ENCODE results near the gene ATP6V1G1. TPM values are rescaled to one million over a fixed set of nuclear protein-coding genes. Genes with fewer than 3 reads are reported as not detected.
"Not testable (repeated sequence)": the region's sequence is repeated elsewhere in the genome, so short reads cannot be mapped to it uniquely, and the experiment has no call there.

Gene ATP6V1G1
- total and polyA plus RNA-seq, 2 experiments from 2014 or later: 127 to 222 TPM

- no peak overlapping the region for H3K9ac ChIP-seq
- DNase-seq: no peak
- 62 to 76% methylated on average over 3 of the region's 3 CpGs for WGBS, 2 experiments (ENCODE audit: low coverage in 1 of 2, low lambda C conversion rate in 2 of 2, missing lambda C conversion rate in 2 of 2)
- no peaks in the 10 kb centered on the region for H3K79me2 ChIP-seq (ENCODE audit: insufficient read depth)
- H2AFZ ChIP-seq: no peak overlapping the region
- TF ChIP-seq EZH2phosphoT487 (IDR thresholded peaks at IDR 0.05; ENCODE audit: insufficient read depth, low read depth) (no peak), EZH2 (IDR thresholded peaks at IDR 0.05; ENCODE audit: insufficient read depth, poor library complexity, severe bottlenecking) (no peak)
- in situ Hi-C loops (cut with MboI): no loop called here
- H3K4me3 ChIP-seq: no peak overlapping the region
- H4K20me1 ChIP-seq (ENCODE audit: insufficient read depth): no peaks in the 10 kb centered on the region
- H3K4me1 ChIP-seq (ENCODE audit: insufficient read depth): no peaks in the 10 kb centered on the region
- no peak overlapping the region for H3K27ac ChIP-seq
- H3K9me2 ChIP-seq (ENCODE audit: insufficient read depth): no peaks in the 10 kb centered on the region
- no peaks in the 10 kb centered on the region for H3K27me3 ChIP-seq (replicated peaks; ENCODE audit: insufficient read depth)
- H3K36me3 ChIP-seq (ENCODE audit: low read depth): no peaks in the 10 kb centered on the region
- no peak overlapping the region for H3K4me2 ChIP-seq (ENCODE audit: unreplicated experiment)
- H3K9me3 ChIP-seq (ENCODE audit: low read depth): no peaks in the 10 kb centered on the region
- no peaks in the 10 kb centered on the region for H3F3A ChIP-seq (ENCODE audit: insufficient read depth)
Measured at GRCh38 chr9:114571391-114571790, 16.2 kb upstream of the ATP6V1G1 start.

- Histone ChIP-seq H3K27me3 (replicated peaks; ENCODE audit: insufficient read depth) (no peaks in the 10 kb centered on the region), H3K9me2 (ENCODE audit: insufficient read depth) (no peaks in the 10 kb centered on the region), H3K27ac (no peak overlapping the region), H3K36me3 (ENCODE audit: low read depth) (no peaks in the 10 kb centered on the region), H3K4me3 (no peak overlapping the region), H2AFZ (no peak overlapping the region), H3K4me1 (ENCODE audit: insufficient read depth) (no peaks in the 10 kb centered on the region), H3K4me2 (ENCODE audit: unreplicated experiment) (no peak overlapping the region), H3K9ac (no peak overlapping the region), H4K20me1 (ENCODE audit: insufficient read depth) (no peaks in the 10 kb centered on the region), H3K79me2 (ENCODE audit: insufficient read depth) (no peaks in the 10 kb centered on the region), H3F3A (ENCODE audit: insufficient read depth) (no peaks in the 10 kb centered on the region), H3K9me3 (ENCODE audit: low read depth) (no peaks in the 10 kb centered on the region)
- TF ChIP-seq EZH2 (IDR thresholded peaks at IDR 0.05; ENCODE audit: insufficient read depth, poor library complexity, severe bottlenecking) (no peak), EZH2phosphoT487 (IDR thresholded peaks at IDR 0.05; ENCODE audit: insufficient read depth, low read depth) (no peak)
- 65 to 69% methylated on average over 6 of the region's 6 CpGs for WGBS, 2 experiments (ENCODE audit: low coverage in 1 of 2, low lambda C conversion rate in 2 of 2, missing lambda C conversion rate in 2 of 2)
- in situ Hi-C loops (cut with MboI): no loop called here
- DNase-seq: no peak
Measured at GRCh38 chr9:114572199-114572598, 15.4 kb upstream of the ATP6V1G1 start.

GRCh38 chr9:114574438-114574837, 13.1 kb upstream of the ATP6V1G1 start:
- Histone ChIP-seq H3K4me3 (no peak overlapping the region), H3K36me3 (ENCODE audit: low read depth) (no peaks in the 10 kb centered on the region), H3K27ac (no peak overlapping the region), H3K27me3 (replicated peaks; ENCODE audit: insufficient read depth) (no peaks in the 10 kb centered on the region), H3K79me2 (ENCODE audit: insufficient read depth) (no peaks in the 10 kb centered on the region), H3K4me2 (ENCODE audit: unreplicated experiment) (no peak overlapping the region), H3K9me2 (ENCODE audit: insufficient read depth) (no peaks in the 10 kb centered on the region), H3F3A (ENCODE audit: insufficient read depth) (no peaks in the 10 kb centered on the region), H3K9me3 (ENCODE audit: low read depth) (no peaks in the 10 kb centered on the region), H4K20me1 (ENCODE audit: insufficient read depth) (no peaks in the 10 kb centered on the region), H3K9ac (no peak overlapping the region), H3K4me1 (ENCODE audit: insufficient read depth) (no peaks in the 10 kb centered on the region), H2AFZ (no peak overlapping the region)
- in situ Hi-C loops (cut with MboI): no loop called here
- whole genome bisulfite sequencing, 2 experiments (ENCODE audit: low coverage in 1 of 2, low lambda C conversion rate in 2 of 2, missing lambda C conversion rate in 2 of 2): 10 to 20% methylated on average over 1 of the region's 1 CpG
- no peak for TF ChIP-seq EZH2phosphoT487 (IDR thresholded peaks at IDR 0.05; ENCODE audit: insufficient read depth, low read depth)
- no peak for TF ChIP-seq EZH2 (IDR thresholded peaks at IDR 0.05; ENCODE audit: insufficient read depth, poor library complexity, severe bottlenecking)
- no peak for DNase-seq

- H3K4me2 ChIP-seq (ENCODE audit: unreplicated experiment); H3K79me2 ChIP-seq (ENCODE audit: insufficient read depth); H4K20me1 ChIP-seq (ENCODE audit: insufficient read depth); H3F3A ChIP-seq (ENCODE audit: insufficient read depth); H3K27ac ChIP-seq; in situ Hi-C loops (cut with MboI); H3K4me3 ChIP-seq; H3K9ac ChIP-seq; H3K9me2 ChIP-seq (ENCODE audit: insufficient read depth); H2AFZ ChIP-seq; H3K9me3 ChIP-seq (ENCODE audit: low read depth); H3K36me3 ChIP-seq (ENCODE audit: low read depth); H3K4me1 ChIP-seq (ENCODE audit: insufficient read depth); H3K27me3 ChIP-seq (replicated peaks; ENCODE audit: insufficient read depth): not testable (repeated sequence)
- DNase-seq: peak; percentile 23
- 31 to 45% methylated on average over 5 of the region's 5 CpGs for WGBS, 2 experiments (ENCODE audit: low coverage in 1 of 2, low lambda C conversion rate in 2 of 2, missing lambda C conversion rate in 2 of 2)
Measured at GRCh38 chr9:114576779-114577178, 10.8 kb upstream of the ATP6V1G1 start.

GRCh38 chr9:114578134-114578533, 9.4 kb upstream of the ATP6V1G1 start:
- WGBS, 2 experiments (ENCODE audit: low coverage in 1 of 2, low lambda C conversion rate in 2 of 2, missing lambda C conversion rate in 2 of 2): 70 to 75% methylated on average over 5 of the region's 5 CpGs
- H3K27ac ChIP-seq: not testable (repeated sequence)

More at GRCh38 chr9:114578134-114578533, 9.4 kb upstream of the ATP6V1G1 start:
- H3K9ac ChIP-seq; H4K20me1 ChIP-seq (ENCODE audit: insufficient read depth); H3K79me2 ChIP-seq (ENCODE audit: insufficient read depth); H3K36me3 ChIP-seq (ENCODE audit: low read depth); H3K9me2 ChIP-seq (ENCODE audit: insufficient read depth); H3K4me3 ChIP-seq; H3K4me2 ChIP-seq (ENCODE audit: unreplicated experiment); H3K27me3 ChIP-seq (replicated peaks; ENCODE audit: insufficient read depth); H3K9me3 ChIP-seq (ENCODE audit: low read depth); in situ Hi-C loops (cut with MboI); H3K4me1 ChIP-seq (ENCODE audit: insufficient read depth); H3F3A ChIP-seq (ENCODE audit: insufficient read depth); DNase-seq; H2AFZ ChIP-seq: not testable (repeated sequence)

Measured in GM23248 (cell line).